NCI-H2196 (cell line): ENCODE data around the gene PTGDR2.
A peak's percentile ranks its signal among the peaks of the same experiment; 100 is the strongest.

Source experiments
- DNase-seq: peaks from one replicate; lab custom pipeline; 2025; ENCODE audit not compliant: unreplicated experiment; lab: John Stamatoyannopoulos, UW

The PTGDR2 gene

DNA sequence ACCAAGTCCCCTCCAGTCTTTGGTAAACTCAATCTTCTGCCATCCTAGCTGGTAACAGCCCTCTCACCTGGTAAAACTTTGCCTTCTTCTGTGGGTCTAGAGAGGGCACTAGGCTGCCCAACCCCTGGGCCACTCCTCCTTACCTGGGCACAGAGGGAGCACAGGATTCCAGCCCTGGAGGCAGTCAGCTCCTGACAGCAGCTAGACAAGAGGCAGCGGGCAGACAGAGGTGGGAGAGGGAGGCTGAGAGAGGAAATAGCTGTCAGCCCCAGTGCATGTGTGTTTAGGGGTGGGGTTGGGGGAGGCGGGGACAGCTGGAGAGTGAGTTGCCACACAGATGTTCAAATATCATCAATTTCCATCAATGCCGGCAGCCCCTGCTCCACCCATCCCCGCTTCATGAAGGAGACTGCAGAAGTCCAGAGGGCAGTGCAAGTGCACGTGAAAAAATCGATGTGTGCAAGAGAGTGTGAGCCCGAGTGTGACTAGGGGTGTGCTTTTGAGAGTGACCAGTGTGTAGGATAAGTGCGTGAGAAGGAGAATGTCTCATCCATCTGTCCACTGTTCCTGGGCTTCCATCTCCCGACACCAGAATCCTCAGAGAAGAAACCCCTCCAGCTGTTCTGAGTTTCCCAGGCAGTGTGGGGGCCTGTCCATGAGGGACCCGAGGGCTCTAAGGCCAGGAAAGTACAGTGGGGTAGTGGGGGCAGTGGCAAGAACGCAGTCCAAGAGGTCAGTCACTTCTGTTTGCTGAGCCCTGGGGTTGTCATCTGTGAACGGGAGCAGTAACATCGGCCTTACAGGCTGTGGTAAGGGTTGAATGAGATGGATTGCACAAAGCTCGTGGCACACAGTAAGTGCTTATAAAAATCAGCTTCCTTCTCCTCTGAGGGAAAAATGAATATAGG is at the start of gene PTGDR2:
Gene PTGDR2 (minus strand): TSS at position 225 of the 908 bp plus-strand sequence. CDS start 2,228 bp downstream, outside the sequence.
- no peak for DNase-seq

- DNase-seq: no peak
Observed at GRCh38 chr11:60905047-60905446, 49.3 kb upstream of the PTGDR2 start.

GRCh38 chr11:60902625-60903024 is 46.9 kb upstream of the PTGDR2 start:
- no peak for DNase-seq

- DNase-seq: no peak
Observed at GRCh38 chr11:60900673-60901404, 45.1 kb upstream of the PTGDR2 start.

DNA sequence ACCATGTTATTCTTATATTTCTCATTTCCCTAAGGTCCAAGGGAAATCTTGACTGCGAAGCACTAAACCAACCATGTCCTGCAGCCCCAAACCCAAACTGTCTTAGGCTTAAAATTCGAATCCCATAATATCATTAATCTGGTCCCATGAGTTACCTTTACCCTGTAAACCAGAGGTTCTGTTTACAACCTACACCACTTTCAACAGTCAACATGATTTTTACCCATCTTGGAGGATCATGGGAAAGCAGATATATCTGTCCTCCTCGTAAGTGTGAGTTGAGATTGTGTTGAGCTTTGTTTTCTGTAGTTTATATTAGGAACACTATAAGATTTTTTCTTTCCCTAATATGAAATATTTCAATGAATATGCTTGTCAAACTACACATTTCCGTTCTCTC is 44.2 kb upstream of the PTGDR2 start:
- no peak for DNase-seq

DNA sequence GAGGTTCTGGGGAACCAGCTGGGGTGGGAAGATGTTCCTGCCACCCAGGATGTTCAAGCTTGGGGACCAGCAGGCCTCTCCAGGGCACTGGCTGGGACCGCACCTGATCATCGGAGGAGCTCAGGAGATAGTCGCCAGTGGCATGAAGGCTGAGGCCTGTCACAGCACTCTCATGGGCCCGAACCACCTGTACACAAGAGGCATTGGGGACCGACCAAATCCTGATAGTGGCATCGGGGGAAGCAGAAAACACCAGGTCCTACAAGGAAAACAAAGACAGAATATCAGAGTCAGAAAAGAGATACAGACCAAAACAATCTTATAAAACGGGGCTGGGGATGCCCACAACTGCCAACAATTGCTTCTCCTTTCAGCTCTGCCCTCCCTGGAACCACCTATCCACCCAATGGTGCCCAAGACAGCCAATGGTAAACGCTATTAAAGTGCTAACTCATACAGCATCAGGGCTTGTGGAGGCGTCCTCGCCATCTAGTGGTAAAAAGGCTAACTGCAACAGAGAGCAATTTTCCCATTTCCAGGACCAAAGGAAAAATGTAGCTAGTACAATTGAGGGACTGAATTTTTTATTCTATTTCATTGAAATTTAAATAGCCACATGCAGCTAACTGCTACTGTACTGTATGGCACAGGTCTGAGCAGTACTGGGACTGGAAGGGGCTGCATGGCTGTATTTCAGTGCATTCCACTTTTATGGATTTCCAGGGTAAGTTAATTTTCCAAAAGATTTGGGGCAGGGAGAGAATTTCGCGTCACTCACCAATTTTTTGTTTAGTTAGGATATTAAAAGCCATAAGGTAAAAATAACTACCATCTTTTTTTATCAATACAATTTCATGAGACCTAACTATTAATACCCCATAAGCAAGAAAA is 43.5 kb upstream of the PTGDR2 start:
- peak; percentile 72 for DNase-seq

- DNase-seq: no peak
Observed at GRCh38 chr11:60897496-60897895, 41.7 kb upstream of the PTGDR2 start.

DNA sequence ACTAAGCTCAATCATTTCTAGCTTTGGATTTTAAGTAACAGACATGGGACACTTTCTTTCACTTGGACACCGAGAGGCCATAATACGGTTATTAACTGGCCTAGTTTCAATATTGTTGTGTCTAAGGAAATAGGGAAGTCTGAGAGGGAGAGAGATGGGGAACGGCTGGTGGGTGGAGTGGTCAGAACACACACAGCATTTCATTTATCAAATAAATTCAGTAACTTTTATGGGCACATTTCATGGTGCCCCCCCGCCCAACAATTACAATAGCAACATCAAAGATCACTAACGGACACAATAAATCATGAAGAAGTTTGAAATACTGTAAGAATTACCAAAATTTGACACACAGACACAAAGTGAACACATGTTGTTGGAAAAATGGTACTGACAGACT is 39.9 kb upstream of the PTGDR2 start:
- no peak for DNase-seq

DNA sequence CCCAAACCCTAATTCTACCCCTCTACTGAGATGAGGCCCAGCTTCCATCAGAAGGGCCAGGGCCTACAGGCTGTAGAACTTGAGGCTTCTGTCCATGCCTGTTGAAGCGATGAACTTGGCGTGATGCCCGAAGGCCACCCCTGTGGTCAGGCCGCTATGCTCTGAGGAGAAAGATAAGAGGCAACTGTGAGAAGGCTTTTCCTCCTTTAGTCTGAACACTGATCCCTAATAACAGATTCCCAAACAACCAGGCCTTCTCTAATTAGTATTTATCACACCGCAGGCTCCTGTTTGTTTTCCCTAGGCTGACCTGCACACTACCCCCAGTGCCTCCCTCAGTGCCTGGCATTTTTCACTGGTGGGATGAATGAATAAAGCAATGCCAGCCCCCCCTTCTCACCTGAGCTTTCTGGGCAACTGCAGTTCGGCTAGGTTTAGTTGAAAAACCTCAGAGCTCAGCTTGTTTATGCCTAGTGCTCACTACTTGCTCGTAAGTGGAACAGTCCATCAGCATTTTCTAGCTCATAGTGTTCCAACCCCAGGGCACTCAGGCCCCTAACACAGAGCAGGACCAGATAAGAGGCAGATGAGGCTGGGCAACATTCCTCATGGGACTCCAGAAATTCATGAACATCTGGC is 35.5 kb upstream of the PTGDR2 start:
- peak; percentile 5 for DNase-seq

- DNase-seq: no peak
Observed at GRCh38 chr11:60890696-60891095, 34.9 kb upstream of the PTGDR2 start.

DNA sequence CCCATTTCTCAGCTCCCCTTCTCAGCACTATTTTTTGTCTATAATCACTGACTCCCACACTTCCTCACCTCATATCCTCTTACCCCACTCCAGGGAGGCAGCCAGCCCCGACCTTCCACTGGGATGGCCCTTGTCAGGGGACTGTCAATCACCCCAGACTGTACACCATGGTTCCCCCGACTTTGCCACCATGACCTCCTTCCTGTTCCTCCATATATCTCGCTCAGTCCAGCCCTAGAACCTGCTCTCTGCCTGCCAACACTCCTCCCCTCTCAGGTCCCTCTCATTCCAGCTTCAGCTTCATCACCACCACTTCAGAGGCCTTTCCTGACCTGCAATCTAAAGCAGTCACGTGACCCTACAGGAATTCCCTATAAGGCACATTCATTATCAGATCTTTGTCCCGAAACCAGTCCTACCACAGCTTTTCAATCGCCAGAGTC is 34.1 kb upstream of the PTGDR2 start:
- DNase-seq: no peak

DNA sequence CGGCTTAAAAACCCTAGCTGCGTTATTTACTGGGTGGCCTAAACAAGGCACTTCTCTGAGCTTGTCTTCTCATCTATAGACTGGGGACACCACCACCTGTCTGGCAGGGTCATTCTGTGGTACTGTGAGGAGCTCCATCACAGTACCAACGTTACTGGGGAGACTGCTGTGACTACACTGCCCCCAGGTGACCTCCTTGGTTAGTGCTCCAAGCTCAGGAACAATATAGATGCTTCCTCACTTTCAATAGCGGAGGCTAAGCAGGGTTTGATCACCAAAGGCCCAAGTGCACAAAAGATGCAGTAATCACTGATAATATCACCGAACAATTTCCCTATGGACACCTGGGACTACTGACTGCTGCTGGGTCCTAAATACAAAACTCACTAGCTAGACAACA is 31.8 kb upstream of the PTGDR2 start:
- peak; percentile 70 for DNase-seq

GRCh38 chr11:60880643-60881282 is 25.0 kb upstream of the PTGDR2 start:
- DNase-seq: peak; percentile 61

- no peak for DNase-seq
Observed at GRCh38 chr11:60879971-60880588, 24.3 kb upstream of the PTGDR2 start.

- no peak for DNase-seq
Observed at GRCh38 chr11:60879104-60879503, 23.4 kb upstream of the PTGDR2 start.

DNA sequence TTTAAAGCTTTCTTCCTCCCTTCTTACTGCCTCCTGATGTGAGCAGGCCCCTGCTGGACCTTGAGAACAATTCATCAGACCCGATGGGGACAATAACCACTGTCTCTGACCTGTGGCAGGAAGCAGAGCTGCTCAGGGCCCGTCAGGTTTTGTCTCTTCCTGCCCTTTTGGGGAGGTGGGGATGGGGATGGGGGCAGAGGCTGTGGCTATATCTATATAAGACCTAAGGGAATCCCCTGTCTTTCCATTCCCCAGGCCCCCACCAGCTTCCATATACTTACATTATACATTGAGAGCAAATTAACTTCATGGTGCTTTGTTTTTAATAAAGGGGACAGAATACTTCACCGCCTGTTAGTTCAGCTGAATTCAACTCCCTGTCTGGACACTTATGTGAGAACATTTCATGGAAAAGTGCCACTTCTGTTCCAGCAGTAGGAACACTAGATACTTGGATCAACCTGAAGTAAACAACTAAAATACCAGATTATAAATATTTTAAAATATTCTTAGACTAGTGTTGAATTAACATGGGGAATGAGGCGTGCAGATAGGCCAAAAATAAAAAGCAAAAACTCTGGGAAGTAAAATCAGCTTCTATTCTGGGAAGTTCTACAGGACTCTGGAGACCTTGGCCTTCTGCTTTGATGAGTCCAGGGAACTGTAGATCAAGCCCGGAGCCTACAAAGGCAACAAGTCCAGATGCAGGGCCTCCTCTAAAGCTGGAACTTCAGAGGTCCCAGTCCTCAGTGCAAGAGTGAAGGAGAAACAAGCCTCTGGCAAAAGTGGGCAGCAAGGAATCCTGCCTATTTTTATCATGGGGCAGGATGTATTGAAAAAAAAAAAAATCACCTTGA is 22.7 kb upstream of the PTGDR2 start:
- DNase-seq: no peak

GRCh38 chr11:60876168-60876485 is 20.4 kb upstream of the PTGDR2 start:
- DNase-seq: no peak

DNA sequence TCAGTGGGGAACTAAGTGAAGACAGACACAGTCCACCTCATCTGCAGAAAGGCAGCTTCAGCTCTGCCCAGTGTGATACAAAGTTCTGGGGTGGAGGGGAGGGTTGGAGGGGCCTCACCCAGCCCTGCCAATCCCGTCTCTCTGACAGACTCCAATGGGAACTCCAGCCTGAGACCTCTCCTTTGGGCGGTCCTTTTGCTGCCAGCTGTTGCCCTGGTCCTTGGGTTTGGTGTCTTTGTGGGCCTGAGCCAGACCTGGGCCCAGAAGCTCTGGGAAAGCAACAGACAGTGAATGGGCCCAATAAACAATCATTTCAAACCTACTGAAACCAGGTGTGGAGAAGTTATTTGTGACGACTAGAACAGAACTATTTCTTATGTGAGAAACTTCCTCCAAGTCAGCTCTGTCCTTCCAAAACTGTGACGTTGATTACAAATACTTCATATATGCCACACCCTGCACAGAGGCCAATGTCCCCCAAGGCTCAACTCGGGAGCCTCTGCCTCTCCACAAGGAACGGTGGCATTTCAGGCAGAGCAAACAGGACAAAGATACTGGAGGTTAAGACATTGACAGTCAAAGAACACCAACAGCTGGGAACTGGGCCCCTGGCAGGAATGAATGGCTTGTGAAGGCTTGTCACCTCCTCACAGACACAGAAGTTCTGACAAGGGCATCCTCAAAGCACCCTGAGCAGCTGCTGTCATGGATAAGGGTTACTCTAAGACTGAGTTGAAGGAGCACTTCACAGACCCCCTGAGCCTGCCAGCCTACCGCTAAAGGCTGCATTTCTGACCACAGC is 19.8 kb upstream of the PTGDR2 start:
- no peak for DNase-seq
